Measurements from ENCODE around the gene PRKAA1. TPM values are rescaled to one million over a fixed set of nuclear protein-coding genes. Genes with fewer than 3 reads are reported as not detected.

Gene PRKAA1
- total and polyA plus RNA-seq, 7 donors, result 9.6 to 36.8 (median 28.1) TPM

- Histone ChIP-seq H3K27ac (no peak overlapping the region), H3K4me3 (peak overlapping the region; percentile 57), H3K36me3 (ENCODE audit: insufficient read depth in 1 of 2, low read depth in 1 of 2) (no peaks in the 10 kb centered on the region), H3K27me3 (ENCODE audit: insufficient read depth in 3 of 3, low read length in 2 of 3) (no peaks in the 10 kb centered on the region), H3K4me1 (no peaks in the 10 kb centered on the region), H3K9me3 (no peaks in the 10 kb centered on the region)
- TF ChIP-seq, protein P1, sequence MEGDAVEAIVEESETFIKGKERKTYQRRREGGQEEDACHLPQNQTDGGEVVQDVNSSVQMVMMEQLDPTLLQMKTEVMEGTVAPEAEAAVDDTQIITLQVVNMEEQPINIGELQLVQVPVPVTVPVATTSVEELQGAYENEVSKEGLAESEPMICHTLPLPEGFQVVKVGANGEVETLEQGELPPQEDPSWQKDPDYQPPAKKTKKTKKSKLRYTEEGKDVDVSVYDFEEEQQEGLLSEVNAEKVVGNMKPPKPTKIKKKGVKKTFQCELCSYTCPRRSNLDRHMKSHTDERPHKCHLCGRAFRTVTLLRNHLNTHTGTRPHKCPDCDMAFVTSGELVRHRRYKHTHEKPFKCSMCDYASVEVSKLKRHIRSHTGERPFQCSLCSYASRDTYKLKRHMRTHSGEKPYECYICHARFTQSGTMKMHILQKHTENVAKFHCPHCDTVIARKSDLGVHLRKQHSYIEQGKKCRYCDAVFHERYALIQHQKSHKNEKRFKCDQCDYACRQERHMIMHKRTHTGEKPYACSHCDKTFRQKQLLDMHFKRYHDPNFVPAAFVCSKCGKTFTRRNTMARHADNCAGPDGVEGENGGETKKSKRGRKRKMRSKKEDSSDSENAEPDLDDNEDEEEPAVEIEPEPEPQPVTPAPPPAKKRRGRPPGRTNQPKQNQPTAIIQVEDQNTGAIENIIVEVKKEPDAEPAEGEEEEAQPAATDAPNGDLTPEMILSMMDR (IDR thresholded peaks at IDR 0.05), result no peak
- ATAC-seq, result peak in 1 of 4 donors; percentile 51
- no peak for DNase-seq
- intact Hi-C loops (cut with DNase I), result no loop called here
- 56 to 61% (median 59%) methylated on average over 2 of the region's 2 CpGs for WGBS, 3 donors
Measured at GRCh38 chr5:40842351-40842750, 44.2 kb upstream of the PRKAA1 start.

DNA sequence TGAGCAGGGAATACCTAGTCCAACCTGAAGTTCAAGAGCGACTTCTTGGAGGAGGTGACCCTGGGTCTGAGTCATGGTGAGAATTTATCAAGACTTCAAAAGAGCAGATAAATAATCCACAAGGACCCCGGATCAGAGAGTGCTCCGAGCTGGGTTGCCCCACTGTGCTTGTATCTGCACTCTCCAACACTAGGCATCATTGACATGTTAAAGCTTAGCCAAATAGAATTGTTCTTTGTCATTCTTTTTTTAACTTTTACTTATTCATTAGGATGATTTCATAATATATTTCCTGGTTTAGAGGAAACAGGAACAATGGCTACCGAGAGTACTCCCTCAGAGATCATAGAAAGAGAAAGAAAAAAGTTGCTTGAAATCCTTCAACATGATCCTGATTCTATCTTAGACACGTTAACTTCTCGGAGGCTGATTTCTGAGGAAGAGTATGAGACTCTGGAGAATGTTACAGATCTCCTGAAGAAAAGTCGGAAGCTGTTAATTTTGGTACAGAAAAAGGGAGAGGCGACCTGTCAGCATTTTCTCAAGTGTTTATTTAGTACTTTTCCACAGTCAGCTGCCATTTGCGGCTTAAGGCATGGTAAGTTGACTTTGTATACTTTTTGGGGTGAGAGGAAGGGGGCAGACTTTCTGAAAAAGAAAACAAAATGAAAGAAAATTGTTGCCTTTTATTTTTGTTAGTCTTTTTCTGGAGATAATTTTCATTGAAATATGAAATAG, 43.1 kb upstream of the PRKAA1 start, which contains the start of gene CARD6:
Gene CARD6 (plus strand): TSS at position 300 of the 738 bp plus-strand sequence. CDS start 16 bp downstream, at position 316.
- intact Hi-C loops (cut with DNase I), result no loop called here

DNA sequence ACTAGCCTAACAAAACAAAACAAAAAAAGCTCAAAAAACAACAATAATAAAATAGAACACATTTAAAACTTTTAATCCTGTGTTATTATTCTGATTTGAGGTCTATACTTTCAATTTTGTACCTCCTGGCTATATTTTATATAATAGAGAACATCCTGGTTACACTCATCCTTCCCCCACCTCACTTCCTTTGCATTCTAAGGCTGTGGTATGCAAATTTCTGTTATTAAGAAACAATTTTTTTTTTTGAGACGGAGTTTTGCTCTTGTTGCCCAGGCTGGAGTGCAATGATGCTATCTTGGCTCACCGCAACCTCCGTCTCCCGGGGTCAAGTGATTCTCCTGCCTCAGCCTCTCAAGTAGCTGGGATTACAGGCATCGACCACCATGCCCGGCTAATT, 39.9 kb upstream of the PRKAA1 start:
- Histone ChIP-seq H3K4me3 (no peak overlapping the region), H3K27me3 (ENCODE audit: insufficient read depth in 3 of 3, low read length in 2 of 3) (no peaks in the 10 kb centered on the region), H3K4me1 (peaks cover 16% of the 10 kb centered on the region), H3K9me3 (no peaks in the 10 kb centered on the region), H3K27ac (no peak overlapping the region), H3K36me3 (ENCODE audit: insufficient read depth in 1 of 2, low read depth in 1 of 2) (peaks cover 0 to 12% of the 10 kb centered on the region in 2 donors)
- TF ChIP-seq, protein P1 (IDR thresholded peaks at IDR 0.05), result no peak
- ATAC-seq (no peak), DNase-seq (no peak)
- 91 to 95% (median 94%) methylated on average over 6 of the region's 6 CpGs for WGBS, 3 donors
- intact Hi-C loops (cut with DNase I), result no loop called here

More for the DNA sequence above, 43.1 kb upstream of the PRKAA1 start, which contains the start of gene CARD6:
- no peaks in the 10 kb centered on the region for H3K27me3 ChIP-seq (ENCODE audit: insufficient read depth in 3 of 3, low read length in 2 of 3)
- TF ChIP-seq, protein P1 (IDR thresholded peaks at IDR 0.05), result no peak
- H3K4me3 ChIP-seq, result peak within 1 kb of the TSS; percentile 57
- no peaks in the 10 kb centered on the region for H3K9me3 ChIP-seq
- H3K36me3 ChIP-seq (ENCODE audit: insufficient read depth in 1 of 2, low read depth in 1 of 2), result no peaks in the 10 kb centered on the region
- peaks cover 4% of the 10 kb centered on the region for H3K4me1 ChIP-seq
- WGBS, 3 donors, result 47 to 51% (median 48%) methylated on average over 9 of the region's 9 CpGs
- ATAC-seq, result peak in 2 of 4 donors; percentile 35 to 62
- DNase-seq, result no peak
- peak within 1 kb of the TSS; percentile 51 for H3K27ac ChIP-seq

DNA sequence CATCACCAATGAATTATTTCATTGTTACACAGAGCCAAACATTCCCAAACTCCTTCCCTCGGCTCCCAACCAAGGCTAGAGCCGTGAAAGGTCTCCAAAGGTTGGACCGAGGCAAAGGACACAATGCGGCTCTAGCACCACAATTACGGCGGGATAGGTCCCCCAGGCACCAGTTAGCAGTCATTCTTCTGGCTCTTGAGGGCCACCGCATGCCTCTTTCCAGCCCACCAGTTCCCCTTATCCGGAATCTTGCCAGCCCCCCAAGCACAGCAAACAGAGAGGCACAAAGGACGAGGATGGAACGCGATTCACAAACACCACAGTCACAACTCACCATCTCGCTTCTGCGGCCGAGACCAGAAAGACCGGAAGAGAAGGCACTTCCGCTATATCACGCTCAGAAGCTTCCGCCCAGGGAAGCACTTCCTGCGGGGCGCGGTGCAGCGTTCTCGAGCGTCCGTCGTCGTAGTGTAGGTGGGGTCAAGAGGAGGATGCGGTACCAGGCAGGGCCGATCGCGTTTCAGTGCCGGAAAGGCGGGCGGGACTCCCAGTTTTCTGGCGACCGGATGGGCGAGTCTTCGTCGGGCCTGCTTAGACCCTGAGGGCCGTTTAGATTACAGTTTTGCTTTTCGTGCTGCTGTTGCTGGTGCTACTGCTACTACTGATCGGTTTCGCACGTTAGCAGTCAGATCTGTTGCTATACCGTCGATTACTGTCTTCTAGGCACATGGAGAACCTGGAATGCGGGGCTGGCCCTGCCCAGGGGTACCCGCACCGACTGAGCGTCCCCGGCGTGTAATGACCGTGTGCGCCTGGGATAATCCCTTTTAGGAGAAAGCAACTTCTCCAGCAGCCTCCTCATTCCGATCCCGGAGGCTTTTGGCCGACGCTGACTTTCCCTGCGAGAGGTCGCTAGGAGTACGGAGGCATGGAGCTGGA, 36.9 kb upstream of the PRKAA1 start, which contains the start of gene RPL37:
Gene RPL37 (minus strand): TSS at position 374 of the 939 bp plus-strand sequence. CDS start 37 bp downstream, at position 337.
- 1% methylated on average over 61 of the region's 61 CpGs for WGBS, 3 donors
- peak within 1 kb of the TSS; percentile 97 for H3K4me3 ChIP-seq
- no peaks in the 10 kb centered on the region for H3K27me3 ChIP-seq (ENCODE audit: insufficient read depth in 3 of 3, low read length in 2 of 3)
- ATAC-seq (peak; percentile 98 to 100 (median 100)), DNase-seq (peak; percentile 97 to 98)
- intact Hi-C loops (cut with DNase I), result loop anchor here in 1 of 2 donors (1.0 to 2.0 kb wide), 2 partner anchors 38 to 80 kb away; partner anchors contain the start of gene TTC33
- peak within 1 kb of the TSS; percentile 98 for H3K27ac ChIP-seq
- H3K4me1 ChIP-seq, result peaks cover 22% of the 10 kb centered on the region
- TF ChIP-seq, protein P1 (IDR thresholded peaks at IDR 0.05), result no peak
- no peaks in the 10 kb centered on the region for H3K9me3 ChIP-seq
- peaks cover 9 to 41% of the 10 kb centered on the region in 2 donors for H3K36me3 ChIP-seq (ENCODE audit: insufficient read depth in 1 of 2, low read depth in 1 of 2)
